ENCODE results near the gene SLX9. TPM values are rescaled to one million over a fixed set of nuclear protein-coding genes. Genes with fewer than 3 reads are reported as not detected.

SLX9 gene
- 10 to 100 TPM; 12.3 to 21.7 (median 14.5) TPM for total RNA-seq
- 10 to 100 TPM; 10.5 to 12.4 TPM for polyA plus RNA-seq

DNA sequence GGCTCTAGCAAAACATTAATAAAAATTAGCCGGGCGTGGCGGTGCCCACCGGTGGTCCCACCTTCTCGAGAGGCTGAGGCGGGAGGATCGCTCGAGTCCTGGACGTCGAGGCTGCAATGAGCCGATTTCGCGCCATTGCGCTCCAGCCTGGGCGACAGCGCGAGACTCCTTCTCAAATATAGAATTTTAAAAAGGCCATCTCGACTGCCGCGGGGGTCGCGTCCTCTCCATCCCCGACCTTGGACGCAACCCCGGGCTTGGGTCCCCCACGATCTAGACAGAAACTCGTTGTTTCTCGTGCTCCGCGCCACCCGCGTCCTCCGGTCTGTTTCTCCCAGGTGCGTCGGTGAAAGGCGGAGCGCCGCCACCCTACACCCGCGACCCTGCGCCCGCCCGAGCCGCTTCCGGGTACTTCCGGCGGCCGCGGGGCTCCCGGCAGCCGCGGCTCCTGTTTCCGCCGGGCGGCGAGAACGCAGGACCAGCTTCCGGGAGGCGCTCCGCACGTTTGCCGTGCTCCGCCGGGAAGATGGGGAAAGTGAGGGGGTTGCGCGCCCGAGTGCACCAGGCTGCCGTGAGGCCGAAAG is at the start of gene SLX9:
Gene SLX9, plus strand, starts transcription at position 498 of the 584 bp plus-strand sequence. Its CDS starts 29 bp downstream, at position 527.
- TF ChIP-seq, protein P1, sequence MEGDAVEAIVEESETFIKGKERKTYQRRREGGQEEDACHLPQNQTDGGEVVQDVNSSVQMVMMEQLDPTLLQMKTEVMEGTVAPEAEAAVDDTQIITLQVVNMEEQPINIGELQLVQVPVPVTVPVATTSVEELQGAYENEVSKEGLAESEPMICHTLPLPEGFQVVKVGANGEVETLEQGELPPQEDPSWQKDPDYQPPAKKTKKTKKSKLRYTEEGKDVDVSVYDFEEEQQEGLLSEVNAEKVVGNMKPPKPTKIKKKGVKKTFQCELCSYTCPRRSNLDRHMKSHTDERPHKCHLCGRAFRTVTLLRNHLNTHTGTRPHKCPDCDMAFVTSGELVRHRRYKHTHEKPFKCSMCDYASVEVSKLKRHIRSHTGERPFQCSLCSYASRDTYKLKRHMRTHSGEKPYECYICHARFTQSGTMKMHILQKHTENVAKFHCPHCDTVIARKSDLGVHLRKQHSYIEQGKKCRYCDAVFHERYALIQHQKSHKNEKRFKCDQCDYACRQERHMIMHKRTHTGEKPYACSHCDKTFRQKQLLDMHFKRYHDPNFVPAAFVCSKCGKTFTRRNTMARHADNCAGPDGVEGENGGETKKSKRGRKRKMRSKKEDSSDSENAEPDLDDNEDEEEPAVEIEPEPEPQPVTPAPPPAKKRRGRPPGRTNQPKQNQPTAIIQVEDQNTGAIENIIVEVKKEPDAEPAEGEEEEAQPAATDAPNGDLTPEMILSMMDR (IDR thresholded peaks at IDR 0.05), result no peak
- Histone ChIP-seq H3K4me3 (peak within 1 kb of the TSS; percentile 90 to 98 (median 98)), H3K9me3 (no peaks in the 10 kb centered on the region), H3K27ac (peak within 1 kb of the TSS in 1 of 4 donors; percentile 27), H3K36me3 (peaks cover 0 to 4% (median 0%) of the 10 kb centered on the region in 3 donors), H3K27me3 (no peaks in the 10 kb centered on the region), H3K4me1 (peaks cover 6 to 12% (median 6%) of the 10 kb centered on the region in 3 donors)
- 2 to 3% methylated on average over 48 to 69 of the region's 69 CpGs for WGBS, 2 donors
- FAIRE-seq (no peak), DNase-seq (peak; percentile 65 to 92 (median 80)), ATAC-seq (peak; percentile 98 to 100 (median 98))
- intact Hi-C loops (cut with DNase I), result loop anchor here in 2 of 3 donors (10.0 kb wide), 2 partner anchors 135 to 195 kb away; partner anchors contain the start of gene UBE2G2 (in 1 of the 2)

- intact Hi-C loops (cut with DNase I), result no loop called here
- Histone ChIP-seq H3K4me1 (no peaks in the 10 kb centered on the region), H3K27me3 (no peaks in the 10 kb centered on the region), H3K27ac (no peak overlapping the region), H3K4me3 (no peak overlapping the region), H3K9me3 (no peaks in the 10 kb centered on the region), H3K36me3 (no peaks in the 10 kb centered on the region)
- DNase-seq (peak in 2 of 6 donors; percentile 53 to 55), ATAC-seq (no peak), FAIRE-seq (no peak)
- TF ChIP-seq, protein P1 (IDR thresholded peaks at IDR 0.05), result no peak
- WGBS, 2 donors, result 51 to 58% methylated on average over 24 of the region's 24 CpGs
Measured at GRCh38 chr21:44890338-44890931, 49.4 kb upstream of the SLX9 start.

- peak in 2 of 6 donors; percentile 56 to 75 for DNase-seq
- ATAC-seq, result no peak
- TF ChIP-seq, protein P1 (IDR thresholded peaks at IDR 0.05), result no peak
- Histone ChIP-seq H3K9me3 (no peaks in the 10 kb centered on the region), H3K27me3 (no peaks in the 10 kb centered on the region), H3K27ac (no peak overlapping the region), H3K4me1 (no peaks in the 10 kb centered on the region), H3K4me3 (no peak overlapping the region), H3K36me3 (no peaks in the 10 kb centered on the region)
- intact Hi-C loops (cut with DNase I), result no loop called here
- WGBS, 2 donors, result 41 to 56% methylated on average over 9 of the region's 9 CpGs
- FAIRE-seq, result no peak
Measured at GRCh38 chr21:44890961-44891541, 48.8 kb upstream of the SLX9 start.

GRCh38 chr21:44891631-44892031 is 48.2 kb upstream of the SLX9 start:
- TF ChIP-seq, protein P1 (IDR thresholded peaks at IDR 0.05), result no peak
- no peaks in the 10 kb centered on the region for H3K27me3 ChIP-seq
- H3K9me3 ChIP-seq, result no peaks in the 10 kb centered on the region
- no peaks in the 10 kb centered on the region for H3K4me1 ChIP-seq
- no peak overlapping the region for H3K4me3 ChIP-seq
- H3K36me3 ChIP-seq, result no peaks in the 10 kb centered on the region
- 49 to 68% methylated on average over 15 of the region's 15 CpGs for WGBS, 2 donors
- intact Hi-C loops (cut with DNase I), result no loop called here
- ATAC-seq (no peak), FAIRE-seq (no peak), DNase-seq (peak in 2 of 6 donors; percentile 57 to 65)
- H3K27ac ChIP-seq, result no peak overlapping the region
